ENCODE data around the gene HOXC6.

HOXC6 gene

DNA sequence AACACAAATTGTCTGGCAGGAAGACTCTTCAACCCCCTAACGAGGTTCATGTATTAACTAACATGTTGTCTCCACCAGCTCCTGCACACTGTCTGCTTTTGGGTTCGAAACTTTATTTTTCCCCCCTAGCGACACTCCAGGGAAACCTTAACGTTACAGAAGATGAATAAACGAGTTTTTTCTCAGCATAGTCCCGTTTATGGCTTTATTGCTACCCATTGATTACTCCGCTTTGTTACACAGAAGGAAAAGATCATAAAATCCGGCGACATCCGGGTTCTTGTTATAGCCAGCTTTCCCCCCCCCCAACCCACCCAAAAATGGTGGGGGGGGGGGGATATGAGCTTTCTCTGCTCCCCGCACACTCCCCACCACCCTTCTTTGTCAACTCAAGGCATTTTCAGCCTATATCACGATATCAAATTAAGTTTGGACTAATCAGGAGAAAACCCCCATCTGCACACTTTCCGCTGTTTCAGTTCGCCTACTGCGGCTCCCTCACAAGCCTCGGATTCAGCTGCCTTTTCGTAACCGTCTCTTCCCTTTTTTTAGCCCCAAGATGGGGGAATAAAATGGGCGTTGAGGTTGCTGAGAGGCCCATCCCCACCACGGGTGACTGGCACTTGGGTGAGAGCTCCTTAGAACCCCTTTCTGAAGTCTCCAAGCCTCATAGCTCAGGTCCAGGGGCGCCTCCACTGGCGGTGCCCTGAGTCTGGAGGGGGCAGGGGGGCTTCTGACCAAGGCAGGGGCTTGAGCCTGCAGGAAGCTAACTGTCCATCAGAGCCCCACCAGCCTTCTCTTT, 1.4 kb upstream of the HOXC6 start:
- Histone ChIP-seq H3K9me3 (ENCODE audit: control insufficient read depth, insufficient read depth, low read depth, low read length) (no peaks in the 10 kb centered on the region), H3K4me1 (ENCODE audit: control insufficient read depth, insufficient read depth, low read length) (peaks cover 27% of the 10 kb centered on the region), H3K36me3 (ENCODE audit: control insufficient read depth, insufficient read depth, low read length) (no peaks in the 10 kb centered on the region), H3K27me3 (ENCODE audit: control insufficient read depth, insufficient read depth, low read length) (peaks cover 100% of the 10 kb centered on the region), H3K4me3 (ENCODE audit: low read depth, low read length) (peak overlapping the region; percentile 8; the same call in 1 of the 2 replicates), H3K9ac (ENCODE audit: low read length) (peak overlapping the region; percentile 78), H3K27ac (ENCODE audit: low read depth, low read length) (no peak overlapping the region)

DNA sequence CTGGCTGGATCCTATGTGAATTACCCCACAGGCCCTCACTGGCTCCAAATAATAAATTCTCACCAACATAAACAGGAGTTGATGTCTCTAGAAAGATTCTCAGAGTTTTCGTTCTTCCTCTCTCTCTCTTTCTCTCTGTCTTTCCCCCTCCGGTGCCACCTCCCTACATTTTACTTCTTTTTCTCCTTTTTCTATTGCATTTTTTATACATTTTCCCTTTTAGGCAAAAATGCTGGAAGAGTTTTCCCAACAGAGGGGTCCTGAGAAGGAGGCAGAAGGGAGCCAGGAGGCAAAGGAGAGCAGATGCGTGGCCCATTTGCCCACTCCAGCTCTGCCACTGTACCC, 826 bp upstream of the HOXC6 start:
- H3K27me3 ChIP-seq (ENCODE audit: control insufficient read depth, insufficient read depth, low read length): peaks cover 100% of the 10 kb centered on the region

DNA sequence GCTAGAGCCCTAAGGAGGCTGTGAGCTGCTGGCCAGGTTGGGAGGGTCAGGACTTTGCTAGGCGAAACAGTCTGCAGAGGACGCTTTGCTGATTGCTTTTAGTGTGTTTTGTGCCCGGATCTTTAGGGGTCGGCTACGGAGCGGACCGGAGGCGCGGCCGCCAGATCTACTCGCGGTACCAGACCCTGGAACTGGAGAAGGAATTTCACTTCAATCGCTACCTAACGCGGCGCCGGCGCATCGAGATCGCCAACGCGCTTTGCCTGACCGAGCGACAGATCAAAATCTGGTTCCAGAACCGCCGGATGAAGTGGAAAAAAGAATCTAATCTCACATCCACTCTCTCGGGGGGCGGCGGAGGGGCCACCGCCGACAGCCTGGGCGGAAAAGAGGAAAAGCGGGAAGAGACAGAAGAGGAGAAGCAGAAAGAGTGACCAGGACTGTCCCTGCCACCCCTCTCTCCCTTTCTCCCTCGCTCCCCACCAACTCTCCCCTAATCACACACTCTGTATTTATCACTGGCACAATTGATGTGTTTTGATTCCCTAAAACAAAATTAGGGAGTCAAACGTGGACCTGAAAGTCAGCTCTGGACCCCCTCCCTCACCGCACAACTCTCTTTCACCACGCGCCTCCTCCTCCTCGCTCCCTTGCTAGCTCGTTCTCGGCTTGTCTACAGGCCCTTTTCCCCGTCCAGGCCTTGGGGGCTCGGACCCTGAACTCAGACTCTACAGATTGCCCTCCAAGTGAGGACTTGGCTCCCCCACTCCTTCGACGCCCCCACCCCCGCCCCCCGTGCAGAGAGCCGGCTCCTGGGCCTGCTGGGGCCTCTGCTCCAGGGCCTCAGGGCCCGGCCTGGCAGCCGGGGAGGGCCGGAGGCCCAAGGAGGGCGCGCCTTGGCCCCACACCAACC, 1.5 kb downstream of the HOXC6 start:
- peaks cover 37% of the 10 kb centered on the region for H3K4me1 ChIP-seq (ENCODE audit: control insufficient read depth, insufficient read depth, low read length)
- no peaks in the 10 kb centered on the region for H3K9me3 ChIP-seq (ENCODE audit: control insufficient read depth, insufficient read depth, low read depth, low read length)
- H3K27ac ChIP-seq (ENCODE audit: low read depth, low read length): no peak overlapping the region; the same call in 1 of the 2 replicates
- H3K36me3 ChIP-seq (ENCODE audit: control insufficient read depth, insufficient read depth, low read length): no peaks in the 10 kb centered on the region
- peak overlapping the region; percentile 80 for H3K9ac ChIP-seq (ENCODE audit: low read length)
- H3K4me3 ChIP-seq (ENCODE audit: low read depth, low read length): peak overlapping the region; percentile 40; the same call in 1 of the 2 replicates
- peaks cover 100% of the 10 kb centered on the region for H3K27me3 ChIP-seq (ENCODE audit: control insufficient read depth, insufficient read depth, low read length)

More for the DNA sequence above, 826 bp upstream of the HOXC6 start:
- H3K36me3 ChIP-seq (ENCODE audit: control insufficient read depth, insufficient read depth, low read length): no peaks in the 10 kb centered on the region
- H3K27ac ChIP-seq (ENCODE audit: low read depth, low read length): no peak overlapping the region
- H3K9me3 ChIP-seq (ENCODE audit: control insufficient read depth, insufficient read depth, low read depth, low read length): no peaks in the 10 kb centered on the region
- H3K4me1 ChIP-seq (ENCODE audit: control insufficient read depth, insufficient read depth, low read length): peaks cover 28% of the 10 kb centered on the region
- peak overlapping the region; percentile 78 for H3K9ac ChIP-seq (ENCODE audit: low read length)
- H3K4me3 ChIP-seq (ENCODE audit: low read depth, low read length): peak overlapping the region; percentile 8; the same call in 1 of the 2 replicates

DNA sequence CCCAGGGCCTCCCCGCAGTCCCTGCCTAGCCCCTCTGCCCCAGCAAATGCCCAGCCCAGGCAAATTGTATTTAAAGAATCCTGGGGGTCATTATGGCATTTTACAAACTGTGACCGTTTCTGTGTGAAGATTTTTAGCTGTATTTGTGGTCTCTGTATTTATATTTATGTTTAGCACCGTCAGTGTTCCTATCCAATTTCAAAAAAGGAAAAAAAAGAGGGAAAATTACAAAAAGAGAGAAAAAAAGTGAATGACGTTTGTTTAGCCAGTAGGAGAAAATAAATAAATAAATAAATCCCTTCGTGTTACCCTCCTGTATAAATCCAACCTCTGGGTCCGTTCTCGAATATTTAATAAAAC, 2.2 kb downstream of the HOXC6 start:
- H3K9ac ChIP-seq (ENCODE audit: low read length): peak overlapping the region; percentile 5
- no peak overlapping the region for H3K27ac ChIP-seq (ENCODE audit: low read depth, low read length)
- H3K9me3 ChIP-seq (ENCODE audit: control insufficient read depth, insufficient read depth, low read depth, low read length): no peaks in the 10 kb centered on the region
- no peaks in the 10 kb centered on the region for H3K36me3 ChIP-seq (ENCODE audit: control insufficient read depth, insufficient read depth, low read length)
- peaks cover 37% of the 10 kb centered on the region for H3K4me1 ChIP-seq (ENCODE audit: control insufficient read depth, insufficient read depth, low read length)
- peaks cover 100% of the 10 kb centered on the region for H3K27me3 ChIP-seq (ENCODE audit: control insufficient read depth, insufficient read depth, low read length)
- H3K4me3 ChIP-seq (ENCODE audit: low read depth, low read length): peak overlapping the region; percentile 41; the same call in 1 of the 2 replicates

DNA sequence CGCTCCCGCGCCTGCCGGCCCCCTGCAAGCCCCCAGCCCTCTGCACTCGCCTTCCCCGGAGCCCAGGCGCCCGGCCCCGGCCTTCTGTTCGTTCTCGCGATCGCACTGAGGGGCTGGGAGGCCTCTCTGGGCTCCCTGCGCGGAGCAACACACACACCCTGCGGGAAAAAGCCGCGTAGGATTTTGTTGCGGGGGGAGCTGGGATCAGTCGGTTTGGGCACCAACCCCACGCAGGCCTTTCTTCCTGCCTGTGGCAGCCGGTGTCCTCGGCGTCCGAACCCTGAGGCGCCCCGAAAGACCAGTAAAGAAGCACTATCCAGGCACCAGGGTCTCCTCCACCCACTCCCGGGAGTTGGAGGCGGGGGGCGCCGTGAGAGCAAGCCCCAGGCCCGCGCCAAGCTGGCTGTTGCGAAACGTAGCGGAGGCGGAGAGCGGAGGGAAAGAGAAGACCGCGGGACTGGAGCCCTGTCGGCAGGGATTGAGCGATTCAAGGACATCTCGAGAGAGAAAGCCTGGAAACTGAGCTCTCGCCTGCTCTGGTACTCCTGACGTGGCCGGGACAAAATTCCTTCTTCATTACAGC, 2.7 kb downstream of the HOXC6 start:
- H3K4me1 ChIP-seq (ENCODE audit: control insufficient read depth, insufficient read depth, low read length): peaks cover 35% of the 10 kb centered on the region
- peak overlapping the region; percentile 56 for H3K9ac ChIP-seq (ENCODE audit: low read length)
- H3K9me3 ChIP-seq (ENCODE audit: control insufficient read depth, insufficient read depth, low read depth, low read length): no peaks in the 10 kb centered on the region
- H3K27me3 ChIP-seq (ENCODE audit: control insufficient read depth, insufficient read depth, low read length): peaks cover 100% of the 10 kb centered on the region
- H3K27ac ChIP-seq (ENCODE audit: low read depth, low read length): no peak overlapping the region; the same call in 1 of the 2 replicates
- H3K36me3 ChIP-seq (ENCODE audit: control insufficient read depth, insufficient read depth, low read length): no peaks in the 10 kb centered on the region
- H3K4me3 ChIP-seq (ENCODE audit: low read depth, low read length): peak overlapping the region; percentile 41; the same call in 1 of the 2 replicates

DNA sequence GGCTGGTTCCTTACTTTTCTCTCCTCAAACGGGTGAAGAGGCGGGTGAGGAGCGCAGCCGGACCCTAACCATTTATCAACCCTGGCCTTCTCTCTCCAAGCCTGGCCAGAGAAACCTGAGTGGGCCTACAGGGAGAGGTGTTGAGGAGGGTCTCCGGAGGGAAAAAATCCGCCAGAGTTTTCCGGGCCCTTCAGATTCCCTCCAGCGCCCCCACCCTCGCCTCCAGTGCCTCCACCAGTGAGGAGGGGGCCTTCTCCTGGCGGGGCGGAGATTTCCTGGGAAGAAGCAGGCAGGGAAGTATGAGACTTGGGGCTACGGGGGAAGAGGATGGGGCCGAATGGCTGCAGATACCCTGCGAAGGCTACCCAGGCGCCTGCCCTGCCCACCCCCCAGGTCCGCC, 3.2 kb downstream of the HOXC6 start:
- Histone ChIP-seq H3K27ac (ENCODE audit: low read depth, low read length) (no peak overlapping the region), H3K9ac (ENCODE audit: low read length) (peak overlapping the region; percentile 56), H3K9me3 (ENCODE audit: control insufficient read depth, insufficient read depth, low read depth, low read length) (no peaks in the 10 kb centered on the region), H3K4me1 (ENCODE audit: control insufficient read depth, insufficient read depth, low read length) (peaks cover 33% of the 10 kb centered on the region), H3K4me3 (ENCODE audit: low read depth, low read length) (peak overlapping the region; percentile 41; the same call in 1 of the 2 replicates), H3K27me3 (ENCODE audit: control insufficient read depth, insufficient read depth, low read length) (peaks cover 100% of the 10 kb centered on the region), H3K36me3 (ENCODE audit: control insufficient read depth, insufficient read depth, low read length) (no peaks in the 10 kb centered on the region)

DNA sequence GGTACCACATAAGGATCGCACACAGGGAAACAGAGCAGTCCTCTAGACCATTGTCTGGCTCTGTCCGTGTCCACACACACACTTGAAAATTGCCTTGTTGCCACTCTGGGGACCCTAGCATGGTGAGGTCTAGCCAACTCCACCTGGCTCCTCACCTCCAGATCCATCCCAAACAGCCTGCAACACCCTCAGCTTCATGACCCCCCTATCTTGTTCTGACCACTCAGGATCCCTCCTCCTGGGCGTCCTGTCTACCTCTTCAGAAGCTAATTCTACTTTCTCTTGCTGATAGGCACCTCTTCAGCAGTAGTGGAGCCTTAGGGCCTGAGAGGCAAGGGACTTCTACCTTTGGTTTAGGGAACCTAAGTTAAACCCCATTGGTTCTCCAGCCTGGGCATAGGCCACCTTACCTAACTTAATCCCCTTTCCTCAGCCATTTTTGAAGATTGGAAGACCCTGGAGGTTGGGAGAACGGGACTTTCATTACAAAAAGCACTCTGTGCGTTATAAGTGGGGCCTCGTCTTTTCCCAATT, 3.9 kb downstream of the HOXC6 start:
- Histone ChIP-seq H3K27me3 (ENCODE audit: control insufficient read depth, insufficient read depth, low read length) (peaks cover 100% of the 10 kb centered on the region), H3K9ac (ENCODE audit: low read length) (peak overlapping the region; percentile 37), H3K36me3 (ENCODE audit: control insufficient read depth, insufficient read depth, low read length) (no peaks in the 10 kb centered on the region), H3K4me3 (ENCODE audit: low read depth, low read length) (no peak overlapping the region), H3K27ac (ENCODE audit: low read depth, low read length) (no peak overlapping the region), H3K9me3 (ENCODE audit: control insufficient read depth, insufficient read depth, low read depth, low read length) (no peaks in the 10 kb centered on the region), H3K4me1 (ENCODE audit: control insufficient read depth, insufficient read depth, low read length) (peaks cover 33% of the 10 kb centered on the region)

DNA sequence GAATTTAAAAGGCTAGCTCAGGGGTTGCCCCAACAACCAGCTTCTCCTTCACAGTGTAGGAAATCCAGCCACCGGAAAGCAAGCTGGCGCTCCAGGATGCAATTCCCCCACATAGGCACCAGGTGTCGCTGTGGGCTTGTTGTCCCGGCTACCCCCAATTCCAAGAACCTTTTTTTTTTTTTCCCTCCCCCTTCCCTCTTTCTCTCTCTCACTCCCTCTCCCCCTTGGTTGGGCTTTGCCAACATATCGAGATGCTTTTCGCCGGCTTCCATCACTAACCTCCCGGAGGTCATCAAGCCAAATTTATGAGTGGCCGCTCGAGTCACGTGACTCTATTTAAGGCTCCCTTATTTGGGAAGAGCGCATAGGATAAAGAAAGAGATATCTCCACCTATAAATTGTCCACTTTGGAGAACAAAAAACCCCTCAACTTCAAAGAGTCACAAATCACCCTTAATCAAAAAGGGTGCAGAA, 4.4 kb downstream of the HOXC6 start, which contains the start of gene HOXC5:
Gene HOXC5 (plus strand): TSS at position 424 of the 474 bp plus-strand sequence. CDS start 73 bp downstream, outside the sequence.
- Histone ChIP-seq H3K9ac (ENCODE audit: low read length) (peak within 1 kb of the TSS; percentile 40), H3K27me3 (ENCODE audit: control insufficient read depth, insufficient read depth, low read length) (peaks cover 100% of the 10 kb centered on the region), H3K36me3 (ENCODE audit: control insufficient read depth, insufficient read depth, low read length) (no peaks in the 10 kb centered on the region), H3K27ac (ENCODE audit: low read depth, low read length) (no peak within 1 kb of the TSS), H3K9me3 (ENCODE audit: control insufficient read depth, insufficient read depth, low read depth, low read length) (no peaks in the 10 kb centered on the region), H3K4me3 (ENCODE audit: low read depth, low read length) (peak within 1 kb of the TSS; percentile 24; the same call in 1 of the 2 replicates), H3K4me1 (ENCODE audit: control insufficient read depth, insufficient read depth, low read length) (peaks cover 33% of the 10 kb centered on the region)

DNA sequence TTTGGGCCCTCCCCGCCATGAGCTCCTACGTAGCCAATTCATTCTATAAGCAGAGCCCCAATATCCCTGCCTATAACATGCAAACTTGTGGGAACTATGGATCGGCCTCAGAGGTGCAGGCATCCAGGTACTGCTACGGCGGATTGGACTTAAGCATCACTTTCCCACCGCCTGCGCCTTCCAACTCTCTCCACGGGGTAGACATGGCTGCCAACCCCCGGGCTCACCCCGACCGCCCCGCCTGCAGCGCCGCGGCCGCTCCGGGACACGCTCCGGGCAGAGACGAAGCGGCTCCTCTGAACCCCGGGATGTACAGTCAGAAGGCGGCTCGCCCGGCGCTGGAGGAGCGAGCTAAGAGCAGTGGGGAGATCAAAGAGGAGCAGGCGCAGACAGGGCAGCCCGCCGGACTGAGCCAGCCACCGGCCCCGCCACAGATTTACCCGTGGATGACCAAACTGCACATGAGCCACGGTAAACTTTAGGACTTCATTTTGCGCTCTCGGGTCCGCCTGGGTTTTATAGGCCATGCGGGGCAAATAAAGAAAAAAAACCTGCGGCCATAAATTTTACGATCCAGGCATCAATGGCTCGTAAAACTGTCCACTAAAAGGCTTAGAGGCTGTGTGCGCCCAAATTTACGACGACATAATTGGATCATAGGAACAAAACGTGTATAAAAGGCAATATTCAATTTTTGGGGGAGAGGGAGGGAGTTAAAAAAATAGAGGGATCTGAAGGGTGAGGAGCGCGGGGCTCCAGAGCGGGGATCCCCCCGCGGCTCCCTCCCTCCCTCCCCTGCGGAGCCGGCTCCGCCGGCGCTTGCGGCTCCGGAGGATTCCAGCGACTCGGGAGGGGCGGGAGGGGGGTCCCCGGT, 5.1 kb downstream of the HOXC6 start:
- H3K36me3 ChIP-seq (ENCODE audit: control insufficient read depth, insufficient read depth, low read length): no peaks in the 10 kb centered on the region
- peaks cover 100% of the 10 kb centered on the region for H3K27me3 ChIP-seq (ENCODE audit: control insufficient read depth, insufficient read depth, low read length)
- H3K4me3 ChIP-seq (ENCODE audit: low read depth, low read length): peak overlapping the region; percentile 24; the same call in 1 of the 2 replicates
- H3K9me3 ChIP-seq (ENCODE audit: control insufficient read depth, insufficient read depth, low read depth, low read length): no peaks in the 10 kb centered on the region
- H3K4me1 ChIP-seq (ENCODE audit: control insufficient read depth, insufficient read depth, low read length): peaks cover 32% of the 10 kb centered on the region
- peak overlapping the region; percentile 40 for H3K9ac ChIP-seq (ENCODE audit: low read length)
- H3K27ac ChIP-seq (ENCODE audit: low read depth, low read length): no peak overlapping the region

All from HUES6 (cell line).